GM20000 (cell line): ENCODE results near the gene SYPL2.

Experiments used
- DNase-seq: peaks from one replicate; pipeline ENCODE4 v3.0.0; 2012; ENCODE audit warnings: low spot score
- TF ChIP-seq, protein P1 (sequence below): IDR thresholded peaks from 2 replicates; pipeline ENCODE4 v1.5.1; 2012; ENCODE audit warnings: mild to moderate bottlenecking, control low read depth; ENCODE audit errors: extremely low read depth, missing control alignments

The SYPL2 gene

DNA sequence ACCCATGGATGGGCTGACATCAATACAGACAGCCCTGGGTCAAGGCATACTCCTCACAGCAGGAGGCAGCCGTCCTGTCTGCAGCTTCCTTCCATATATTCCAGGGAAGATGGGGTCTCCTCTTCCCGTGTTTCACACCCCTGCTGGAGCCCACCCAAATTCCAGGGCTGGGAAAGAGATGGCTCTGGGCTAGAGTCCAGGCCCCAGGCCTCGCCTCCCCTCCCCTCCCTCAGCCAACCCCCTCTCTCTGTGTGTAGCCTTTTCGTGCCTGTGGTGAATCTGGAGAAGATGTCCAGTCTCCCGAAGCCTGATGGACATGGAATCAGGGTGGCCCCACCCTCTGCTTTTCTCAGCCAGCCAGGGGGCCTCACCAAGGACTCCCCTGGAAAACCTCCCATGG, 20.9 kb downstream of the SYPL2 start:
- TF ChIP-seq, protein P1, sequence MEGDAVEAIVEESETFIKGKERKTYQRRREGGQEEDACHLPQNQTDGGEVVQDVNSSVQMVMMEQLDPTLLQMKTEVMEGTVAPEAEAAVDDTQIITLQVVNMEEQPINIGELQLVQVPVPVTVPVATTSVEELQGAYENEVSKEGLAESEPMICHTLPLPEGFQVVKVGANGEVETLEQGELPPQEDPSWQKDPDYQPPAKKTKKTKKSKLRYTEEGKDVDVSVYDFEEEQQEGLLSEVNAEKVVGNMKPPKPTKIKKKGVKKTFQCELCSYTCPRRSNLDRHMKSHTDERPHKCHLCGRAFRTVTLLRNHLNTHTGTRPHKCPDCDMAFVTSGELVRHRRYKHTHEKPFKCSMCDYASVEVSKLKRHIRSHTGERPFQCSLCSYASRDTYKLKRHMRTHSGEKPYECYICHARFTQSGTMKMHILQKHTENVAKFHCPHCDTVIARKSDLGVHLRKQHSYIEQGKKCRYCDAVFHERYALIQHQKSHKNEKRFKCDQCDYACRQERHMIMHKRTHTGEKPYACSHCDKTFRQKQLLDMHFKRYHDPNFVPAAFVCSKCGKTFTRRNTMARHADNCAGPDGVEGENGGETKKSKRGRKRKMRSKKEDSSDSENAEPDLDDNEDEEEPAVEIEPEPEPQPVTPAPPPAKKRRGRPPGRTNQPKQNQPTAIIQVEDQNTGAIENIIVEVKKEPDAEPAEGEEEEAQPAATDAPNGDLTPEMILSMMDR = no peak
- DNase-seq = no peak

DNA sequence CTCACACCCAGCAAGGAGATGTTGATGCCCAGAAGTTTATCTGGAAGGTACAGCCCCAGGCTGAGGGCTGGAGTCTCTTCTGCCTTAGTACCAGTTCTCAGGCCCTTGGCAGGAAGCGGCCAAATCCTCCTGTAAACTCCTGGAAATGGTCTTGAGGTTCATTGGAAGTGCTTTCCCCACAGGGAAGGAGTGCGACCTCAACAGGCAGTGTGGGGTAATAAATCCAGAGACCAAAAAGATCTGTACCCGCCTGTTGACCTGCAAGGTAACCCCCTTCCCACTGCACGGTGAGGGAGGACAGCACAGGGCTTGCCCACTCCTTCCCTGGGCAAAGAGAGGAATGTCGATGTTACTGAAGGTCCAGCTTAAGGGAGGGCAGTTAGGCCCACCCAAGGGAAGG, 21.9 kb downstream of the SYPL2 start:
- TF ChIP-seq, protein P1 = no peak

DNA sequence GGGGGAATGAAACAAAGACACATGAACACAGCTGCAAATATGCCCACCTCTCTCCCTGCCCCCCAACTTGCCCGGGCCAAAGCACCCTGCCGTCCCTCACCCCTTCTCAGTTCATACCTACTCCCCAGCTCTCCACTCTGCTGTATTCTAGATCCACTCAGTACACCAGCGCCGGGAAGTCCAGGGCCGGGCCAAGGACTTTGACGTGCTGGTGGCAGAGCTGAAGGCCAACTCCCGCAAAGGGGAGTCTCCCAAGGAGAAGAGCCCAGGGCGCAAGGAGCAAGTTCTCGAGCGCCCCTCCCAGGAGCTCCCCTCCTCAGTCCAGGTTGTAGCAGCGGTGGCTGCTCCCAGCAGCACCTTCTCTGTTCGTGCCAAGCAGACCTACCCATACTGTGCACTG, 22.4 kb downstream of the SYPL2 start:
- TF ChIP-seq, protein P1 = no peak
- no peak for DNase-seq

More for the DNA sequence above, 21.9 kb downstream of the SYPL2 start:
- no peak for DNase-seq

DNA sequence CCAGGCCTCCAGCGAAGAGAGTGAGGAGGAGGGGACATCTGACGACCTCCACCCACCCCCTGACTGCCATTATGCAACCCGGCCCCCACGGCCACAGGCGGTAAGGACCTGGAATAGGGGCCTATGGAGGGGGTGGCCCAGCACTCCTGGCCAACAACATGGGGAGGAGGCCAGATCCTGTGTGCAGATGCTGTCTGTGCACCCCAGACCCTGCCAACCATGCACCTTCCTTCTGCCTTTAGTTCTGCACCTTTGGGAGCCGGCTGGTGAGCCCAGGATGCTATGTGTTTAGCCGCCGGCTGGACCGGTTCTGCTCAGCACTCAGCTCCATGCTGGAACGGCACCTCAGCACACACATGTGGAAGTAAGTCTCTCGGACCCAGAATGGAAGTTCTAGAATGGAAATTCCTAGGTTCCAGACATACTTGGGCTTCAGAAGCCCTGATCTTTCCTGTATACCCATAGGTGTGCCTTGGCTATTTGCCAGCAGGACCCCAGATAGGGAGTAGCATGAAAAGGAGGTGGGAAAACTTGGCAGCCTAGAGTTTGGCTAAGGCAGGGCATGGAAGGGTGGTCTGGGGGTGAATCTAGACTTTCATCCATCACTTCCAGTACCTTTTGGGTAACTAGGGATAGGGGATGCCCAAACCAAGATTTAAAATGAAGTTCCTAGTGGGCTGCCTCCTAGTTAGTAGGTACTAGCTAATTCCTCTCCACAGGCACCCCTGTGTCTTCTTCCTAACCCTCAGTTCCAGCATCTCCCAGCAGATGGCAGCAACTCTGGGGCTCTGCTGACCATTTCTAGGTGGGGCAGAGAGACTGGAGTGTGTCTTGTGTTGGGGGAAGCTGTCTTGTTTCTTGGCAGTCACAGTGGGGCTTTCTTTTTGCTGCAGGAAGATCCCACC, 23.9 kb downstream of the SYPL2 start:
- peak; percentile 75 for DNase-seq

DNA sequence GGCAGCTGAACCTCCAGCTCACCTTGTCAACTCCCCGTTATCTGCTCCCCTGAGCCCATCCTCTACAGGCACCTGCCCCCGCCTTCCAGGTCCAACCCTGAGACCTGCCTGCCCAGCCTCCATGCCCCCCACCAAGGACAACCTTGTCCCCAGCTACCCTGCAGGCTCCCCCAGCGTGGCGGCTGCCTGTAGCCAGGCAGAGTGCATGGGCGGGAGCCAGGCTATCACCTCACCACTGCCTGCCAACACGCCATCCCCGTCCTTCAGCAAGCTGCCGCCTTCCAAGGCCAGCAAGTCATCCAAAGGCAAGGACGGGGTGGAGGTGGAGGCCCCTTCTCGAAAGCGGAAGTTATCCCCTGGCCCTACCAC, 24.6 kb downstream of the SYPL2 start:
- TF ChIP-seq, protein P1 = no peak
- DNase-seq = no peak

More for the DNA sequence above, 23.9 kb downstream of the SYPL2 start:
- TF ChIP-seq, protein P1 = peak; percentile 81

DNA sequence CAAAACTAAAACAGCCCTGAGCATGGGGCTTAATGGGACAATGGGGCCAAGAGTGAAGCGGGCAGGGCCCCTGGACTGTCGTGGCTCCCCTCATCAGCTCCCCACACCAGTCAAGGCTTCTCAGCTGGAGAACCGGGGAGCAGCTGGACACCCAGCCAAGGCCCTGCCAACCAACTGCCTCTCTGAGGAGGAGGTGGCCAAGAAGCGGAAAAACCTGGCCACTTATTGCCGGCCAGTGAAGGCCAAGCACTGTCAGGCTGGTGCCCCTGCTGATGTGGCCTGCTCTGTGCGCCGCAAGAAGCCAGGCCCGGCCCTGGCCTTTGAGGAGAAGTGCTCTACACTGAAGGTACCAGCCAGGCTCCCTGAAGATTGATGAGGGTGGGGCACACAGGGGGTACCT, 25.0 kb downstream of the SYPL2 start:
- DNase-seq = no peak
- TF ChIP-seq, protein P1 = no peak

DNA sequence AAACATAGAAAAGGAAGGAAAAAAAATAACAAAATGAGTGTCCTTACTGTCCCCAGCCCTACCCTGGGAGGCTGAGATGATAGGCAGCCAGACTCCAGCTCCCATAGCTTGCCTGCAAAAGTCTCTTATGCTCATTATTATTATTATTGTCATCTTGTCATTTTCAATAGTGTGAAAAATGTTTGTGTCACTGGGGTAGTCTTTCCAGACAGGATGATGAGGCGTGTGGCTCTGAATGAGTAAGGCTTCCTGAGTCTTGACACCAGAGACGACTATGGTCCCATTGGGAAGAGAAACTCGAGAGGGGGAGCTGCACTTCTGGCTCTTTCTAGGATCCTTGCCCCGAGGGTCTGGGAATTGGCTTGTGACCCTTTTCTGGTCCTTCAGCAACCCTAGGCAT, 26.4 kb downstream of the SYPL2 start:
- TF ChIP-seq, protein P1 = no peak
- DNase-seq = no peak
